Fibroblast of mammary gland (primary cell): ENCODE results near the gene PDLIM1.

Experiments
- DNase-seq: peaks from one replicate; pipeline ENCODE4 v3.0.0-alpha.2; 2010; ENCODE audit warnings: low read depth
- H3K4me3 ChIP-seq: 2 replicates; pipeline ENCODE4 v1.5.1; 2011; ENCODE audit warnings: low read depth, mild to moderate bottlenecking, low read length, moderate library complexity; ENCODE audit not compliant: control insufficient read depth
- CTCF ChIP-seq: conservative IDR thresholded peaks from 2 replicates; pipeline ENCODE4 v1.5.1; 2011; ENCODE audit warnings: low read depth, low read length, inconsistent platforms; ENCODE audit not compliant: control insufficient read depth, insufficient read depth

The PDLIM1 gene

DNA sequence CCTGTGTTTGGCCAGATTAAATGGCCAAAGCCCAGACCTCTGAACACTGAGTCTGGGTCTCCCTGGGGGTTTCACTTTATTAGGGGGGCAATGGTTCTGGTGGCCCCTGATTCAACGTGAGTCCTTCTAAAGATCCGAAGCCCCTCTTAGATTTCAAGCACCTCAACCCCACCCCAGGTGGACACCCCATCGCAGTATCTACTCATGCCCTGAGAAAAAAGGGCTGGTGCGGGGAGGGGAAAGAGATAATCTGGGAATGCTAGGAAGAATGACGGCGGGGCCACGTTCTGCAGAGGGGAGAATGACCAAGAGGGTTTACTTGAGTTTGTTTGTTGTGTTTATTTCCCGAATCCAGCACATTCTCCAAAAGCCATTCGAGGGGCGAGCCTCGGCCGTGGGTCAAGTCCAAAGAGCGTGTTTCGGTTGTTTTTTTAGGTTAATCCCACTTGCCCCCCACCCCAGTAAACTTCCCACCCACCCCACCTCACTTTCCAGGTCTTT, 832 bp downstream of the PDLIM1 start:
- DNase-seq, result no peak
- H3K4me3 ChIP-seq, result peak overlapping the region; percentile 79
- no peak for TF ChIP-seq CTCF

DNA sequence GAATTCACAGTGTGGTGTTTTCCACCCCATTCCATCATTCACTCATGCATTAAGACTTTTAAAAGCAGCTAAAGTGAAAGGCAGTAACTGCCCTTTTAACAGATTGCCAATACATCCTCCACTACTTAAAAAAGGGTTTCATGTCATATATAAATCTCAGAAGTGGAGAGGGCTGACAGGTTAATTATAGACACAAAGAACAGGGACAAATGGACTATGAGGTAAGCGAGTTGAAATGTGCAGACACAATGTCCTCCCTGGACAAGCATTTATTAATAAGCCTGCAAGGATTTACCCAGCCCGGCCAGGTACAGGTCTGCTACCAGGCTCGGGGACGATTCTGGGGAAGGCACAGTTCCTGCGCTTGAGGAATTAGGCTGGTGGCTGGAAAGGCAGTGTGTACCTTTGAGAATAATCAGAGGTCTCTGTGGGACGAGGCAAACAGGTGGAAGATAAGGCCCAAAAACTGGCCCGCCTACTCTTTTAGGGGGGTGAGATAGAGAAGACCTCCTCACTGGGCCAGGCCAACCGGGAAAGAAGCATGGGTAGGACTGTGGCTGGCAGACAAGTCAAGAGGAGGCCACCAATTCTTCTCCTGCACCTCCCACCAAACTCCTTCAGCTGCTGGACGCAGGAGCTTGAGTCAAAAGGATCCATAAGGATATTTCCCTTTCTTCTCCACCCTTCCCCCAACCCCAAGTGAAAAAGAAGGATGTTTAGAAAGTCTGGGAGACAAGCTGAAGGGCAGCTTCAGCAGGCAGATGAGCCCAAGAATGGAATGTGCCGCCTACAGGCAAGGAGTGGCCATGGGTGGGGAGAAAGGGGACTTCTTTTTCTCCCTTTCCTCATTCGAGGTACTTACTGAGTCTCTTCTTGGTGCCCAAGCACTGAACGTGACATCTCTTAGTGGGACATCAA, 1.5 kb downstream of the PDLIM1 start:
- no peak for DNase-seq
- peak; percentile 26 for TF ChIP-seq CTCF
- H3K4me3 ChIP-seq, result peak overlapping the region; percentile 79

DNA sequence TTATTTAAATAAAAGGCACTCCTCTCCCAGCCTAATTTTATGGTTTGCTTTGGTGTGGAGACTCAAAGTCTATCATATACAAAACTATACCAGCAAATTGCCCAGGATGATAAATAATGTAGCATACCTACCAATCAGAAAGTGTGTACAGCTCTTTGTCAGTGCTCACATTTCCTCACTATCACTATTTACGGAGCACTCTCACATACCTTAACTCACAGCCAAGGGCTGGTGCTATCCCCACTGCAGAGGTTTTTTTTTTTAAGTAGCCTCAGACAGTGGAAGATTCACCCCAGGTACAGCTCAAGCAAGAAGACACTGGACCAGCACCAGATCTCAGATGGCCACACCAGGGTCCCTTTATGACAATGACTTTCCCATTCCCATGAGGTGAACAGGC, 2.5 kb downstream of the PDLIM1 start:
- H3K4me3 ChIP-seq, result no peak overlapping the region
- no peak for TF ChIP-seq CTCF
- no peak for DNase-seq

GRCh38 chr10:95287281-95287680, 3.5 kb downstream of the PDLIM1 start:
- no peak for TF ChIP-seq CTCF
- DNase-seq, result peak; percentile 54
- no peak overlapping the region for H3K4me3 ChIP-seq

DNA sequence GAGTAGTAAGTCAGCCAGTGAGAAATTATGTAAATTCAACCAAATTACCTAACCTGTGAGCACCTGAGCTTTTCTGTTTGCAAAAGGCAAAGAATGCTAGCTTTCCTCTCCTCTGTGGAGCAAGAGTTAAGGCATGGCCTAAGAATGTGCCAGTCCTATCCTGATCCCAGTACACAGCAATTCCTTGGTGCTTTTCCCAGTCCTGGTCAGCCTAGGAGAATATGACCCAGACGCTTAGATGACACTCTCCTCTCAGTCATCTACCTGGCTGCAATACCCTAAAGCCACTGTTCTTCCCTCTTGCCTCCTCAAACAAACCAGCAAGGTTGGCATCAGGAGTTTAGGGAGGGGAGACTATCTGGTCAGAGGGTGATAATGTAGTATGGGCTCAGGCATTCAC, 4.1 kb downstream of the PDLIM1 start:
- H3K4me3 ChIP-seq, result no peak overlapping the region
- no peak for TF ChIP-seq CTCF
- DNase-seq, result no peak

GRCh38 chr10:95285556-95285955, 5.2 kb downstream of the PDLIM1 start:
- TF ChIP-seq CTCF, result no peak
- no peak overlapping the region for H3K4me3 ChIP-seq
- no peak for DNase-seq
